A673 (cell line): Measurements from ENCODE around the gene CENPV.

Experiments used
- EZH2 ChIP-seq: fragments of 200-600 bp; sonication (generic); IDR thresholded peaks from 2 replicates; pipeline ENCODE4 v1.6.1; 2017; ENCODE audit warnings: borderline replicate concordance, low read depth, mild to moderate bottlenecking, mixed read lengths, antibody characterized with exemption, low read length; ENCODE audit not compliant: poor library complexity, severe bottlenecking
- TF ChIP-seq, protein P1 (sequence below): fragments of 300-800, 200-600 bp; sonication (generic); conservative IDR thresholded peaks from 2 replicates; pipeline ENCODE4 v1.5.1; 2017; ENCODE audit warnings: low read depth, mild to moderate bottlenecking, antibody characterized with exemption, low read length, moderate library complexity, mixed read lengths

DNA sequence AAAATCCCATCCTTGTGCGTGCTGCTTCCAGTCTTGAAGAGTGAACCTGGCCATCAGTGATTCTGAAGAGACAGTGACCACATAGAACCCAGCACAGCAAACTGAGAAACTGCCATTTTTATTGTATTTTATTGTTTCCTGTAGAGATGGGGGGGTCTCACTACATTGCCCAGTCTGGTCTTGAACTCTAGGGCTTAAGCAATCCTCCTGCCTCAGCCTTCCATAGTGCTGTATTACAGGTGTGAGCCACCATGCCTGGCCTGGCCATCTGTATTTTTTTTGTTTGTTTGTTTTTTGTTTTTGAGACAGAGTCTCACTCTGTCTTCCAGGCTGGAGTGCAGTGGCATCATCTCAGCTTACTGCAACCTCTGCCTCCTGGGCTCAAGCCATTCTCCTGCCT, 13.9 kb downstream of the CENPV start:
- TF ChIP-seq, protein P1, sequence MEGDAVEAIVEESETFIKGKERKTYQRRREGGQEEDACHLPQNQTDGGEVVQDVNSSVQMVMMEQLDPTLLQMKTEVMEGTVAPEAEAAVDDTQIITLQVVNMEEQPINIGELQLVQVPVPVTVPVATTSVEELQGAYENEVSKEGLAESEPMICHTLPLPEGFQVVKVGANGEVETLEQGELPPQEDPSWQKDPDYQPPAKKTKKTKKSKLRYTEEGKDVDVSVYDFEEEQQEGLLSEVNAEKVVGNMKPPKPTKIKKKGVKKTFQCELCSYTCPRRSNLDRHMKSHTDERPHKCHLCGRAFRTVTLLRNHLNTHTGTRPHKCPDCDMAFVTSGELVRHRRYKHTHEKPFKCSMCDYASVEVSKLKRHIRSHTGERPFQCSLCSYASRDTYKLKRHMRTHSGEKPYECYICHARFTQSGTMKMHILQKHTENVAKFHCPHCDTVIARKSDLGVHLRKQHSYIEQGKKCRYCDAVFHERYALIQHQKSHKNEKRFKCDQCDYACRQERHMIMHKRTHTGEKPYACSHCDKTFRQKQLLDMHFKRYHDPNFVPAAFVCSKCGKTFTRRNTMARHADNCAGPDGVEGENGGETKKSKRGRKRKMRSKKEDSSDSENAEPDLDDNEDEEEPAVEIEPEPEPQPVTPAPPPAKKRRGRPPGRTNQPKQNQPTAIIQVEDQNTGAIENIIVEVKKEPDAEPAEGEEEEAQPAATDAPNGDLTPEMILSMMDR, result no peak
- no peak for TF ChIP-seq EZH2
